Esophagus (tissue), 2 donors: ENCODE data around the gene PTH2. TPM values are rescaled to one million over a fixed set of nuclear protein-coding genes. Genes with fewer than 3 reads are reported as not detected.

Experiments used
- H3K27ac ChIP-seq, 2 donors: one replicate each; pipeline ENCODE4 v1.5.1; 2013; ENCODE audit warnings: low read depth in 2 of 2, mild to moderate bottlenecking in 2 of 2, inconsistent platforms in 1 of 2, low read length in 1 of 2, moderate library complexity in 1 of 2
- H3K27me3 ChIP-seq, 2 donors: one replicate each; pipeline ENCODE4 v1.6.1; 2013; ENCODE audit warnings: low read length in 2 of 2, control low read depth in 1 of 2, mild to moderate bottlenecking in 1 of 2; ENCODE audit not compliant: insufficient read depth in 2 of 2, control insufficient read depth in 1 of 2
- H3K36me3 ChIP-seq, 2 donors: one replicate each; pipeline ENCODE4 v1.6.1; 2013; ENCODE audit warnings: low read length in 1 of 2; ENCODE audit not compliant: control insufficient read depth in 2 of 2, insufficient read depth in 2 of 2
- H3K4me1 ChIP-seq, 2 donors: one replicate each; pipeline ENCODE4 v1.6.1; 2013; ENCODE audit warnings: low read length in 1 of 2; ENCODE audit not compliant: control insufficient read depth in 2 of 2, insufficient read depth in 2 of 2
- H3K4me3 ChIP-seq, 2 donors: one replicate each; pipeline ENCODE4 v1.5.1; 2013; ENCODE audit warnings: low read length in 2 of 2, mild to moderate bottlenecking in 2 of 2, low read depth in 1 of 2, moderate library complexity in 1 of 2
- H3K9me3 ChIP-seq, 2 donors: one replicate each; pipeline ENCODE4 v1.6.1; 2013; ENCODE audit warnings: mild to moderate bottlenecking in 2 of 2, low read depth in 1 of 2, low read length in 1 of 2, moderate library complexity in 1 of 2; ENCODE audit not compliant: control insufficient read depth in 2 of 2, insufficient read depth in 1 of 2
- WGBS, 2 donors: extraction: QIAGEN DNeasy Blood & Tissue Kit; methylation state at CpG; one replicate each; pipeline ENCODE4 v1.1.7; 2013; 5-methylcytosine and 5-hydroxymethylcytosine counted together
- polyA plus RNA-seq, 2 donors: library from polyadenylated mRNA; stranded (reverse); fragments of 200-250 nt; gene quantifications; one replicate each; pipeline ENCODE4 v1.2.3, GENCODE V29; 2013
- donor health status: healthy with polysubstance abuse.
- donor health status: Bipolar disorder and iron deficiency.

The PTH2 gene
- polyA plus RNA-seq, 2 donors: not detected

DNA sequence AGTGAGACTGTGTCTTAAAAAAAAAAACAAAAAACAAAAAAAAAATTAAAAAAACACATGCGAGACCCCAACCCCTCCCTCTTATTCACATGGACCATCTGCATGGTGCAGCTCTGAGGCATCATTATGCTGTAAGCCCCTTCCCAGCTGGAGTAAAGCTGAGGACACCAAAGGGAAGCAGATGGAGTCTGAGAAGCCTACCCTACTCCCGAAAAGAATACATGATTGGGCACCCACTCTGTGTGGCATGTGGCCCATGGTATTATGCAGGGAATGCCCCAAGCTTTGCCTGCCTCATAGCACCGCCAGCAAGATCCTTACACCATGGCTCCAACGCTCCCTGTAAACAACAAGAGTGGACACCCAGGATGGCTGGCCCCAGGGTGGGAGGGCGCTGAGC lies 4.7 kb downstream of the PTH2 start:
- H3K27me3 ChIP-seq: peaks cover 0 to 16% of the 10 kb centered on the region in 2 donors
- no peak overlapping the region for H3K4me3 ChIP-seq
- no peaks in the 10 kb centered on the region for H3K9me3 ChIP-seq
- 77 to 79% methylated on average over 5 of the region's 5 CpGs for WGBS, 2 donors
- no peak overlapping the region for H3K27ac ChIP-seq
- H3K4me1 ChIP-seq: peaks cover 2 to 10% of the 10 kb centered on the region in 2 donors
- no peaks in the 10 kb centered on the region for H3K36me3 ChIP-seq

DNA sequence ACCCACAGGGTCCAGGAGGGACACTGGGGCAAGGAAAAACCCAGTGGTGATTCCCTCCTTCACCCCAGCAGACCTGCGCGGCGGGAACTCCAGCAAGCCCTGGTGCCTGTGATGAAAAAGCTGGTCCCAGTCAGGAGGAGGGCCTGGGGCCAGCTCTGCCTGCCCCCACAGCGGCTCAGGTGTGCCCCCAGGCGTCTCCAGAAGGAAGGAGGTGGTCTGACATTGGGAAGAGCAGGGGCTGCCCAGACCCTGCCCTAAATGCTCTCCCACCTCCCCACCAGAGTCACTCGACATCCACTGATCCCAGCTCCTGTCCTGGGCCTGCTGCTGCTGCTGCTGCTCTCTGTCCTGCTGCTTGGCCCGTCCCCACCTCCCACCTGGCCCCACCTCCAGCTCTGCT lies 6.2 kb downstream of the PTH2 start:
- WGBS, 2 donors: 59 to 62% methylated on average over 7 of the region's 7 CpGs
- Histone ChIP-seq H3K27ac (no peak overlapping the region), H3K9me3 (no peaks in the 10 kb centered on the region), H3K27me3 (peaks cover 0 to 2% of the 10 kb centered on the region in 2 donors), H3K4me1 (peaks cover 0 to 4% of the 10 kb centered on the region in 2 donors), H3K4me3 (no peak overlapping the region), H3K36me3 (no peaks in the 10 kb centered on the region)

DNA sequence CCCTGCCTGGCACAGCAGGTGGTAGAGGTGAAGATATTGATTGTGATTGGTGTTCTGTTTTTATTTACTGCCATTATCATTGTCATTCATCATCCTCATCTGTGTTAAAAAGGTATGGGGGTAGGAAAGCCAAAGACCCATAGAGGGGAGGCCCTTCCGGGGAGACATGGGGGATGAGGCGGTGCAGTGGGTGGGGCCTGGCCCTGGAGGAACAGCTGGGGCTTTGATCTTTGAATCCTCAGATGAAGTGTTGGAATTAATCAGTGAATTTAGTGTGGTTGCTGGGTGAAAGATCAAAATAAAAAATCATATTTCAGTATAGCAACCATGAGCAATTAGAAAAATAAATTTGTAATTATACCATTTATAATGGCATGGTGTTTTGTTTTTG lies 7.4 kb downstream of the PTH2 start:
- WGBS, 2 donors: 75 to 76% methylated on average over 2 of the region's 2 CpGs

GRCh38 chr19:49415102-49415809 lies 8.0 kb downstream of the PTH2 start:
- H3K27ac ChIP-seq: no peak overlapping the region
- H3K36me3 ChIP-seq: no peaks in the 10 kb centered on the region
- H3K4me3 ChIP-seq: no peak overlapping the region
- H3K27me3 ChIP-seq: no peaks in the 10 kb centered on the region
- H3K4me1 ChIP-seq: no peaks in the 10 kb centered on the region
- WGBS, 2 donors: 61% methylated on average over 15 of the region's 15 CpGs
- no peaks in the 10 kb centered on the region for H3K9me3 ChIP-seq

More for the DNA sequence above, 7.4 kb downstream of the PTH2 start:
- no peak overlapping the region for H3K27ac ChIP-seq
- H3K4me3 ChIP-seq: no peak overlapping the region
- H3K4me1 ChIP-seq: no peaks in the 10 kb centered on the region
- no peaks in the 10 kb centered on the region for H3K9me3 ChIP-seq
- H3K27me3 ChIP-seq: no peaks in the 10 kb centered on the region
- H3K36me3 ChIP-seq: no peaks in the 10 kb centered on the region

GRCh38 chr19:49414256-49414655 lies 9.0 kb downstream of the PTH2 start:
- WGBS, 2 donors: 89 to 91% methylated on average over 3 of the region's 3 CpGs
- Histone ChIP-seq H3K4me3 (no peak overlapping the region), H3K27me3 (no peaks in the 10 kb centered on the region), H3K27ac (no peak overlapping the region), H3K9me3 (no peaks in the 10 kb centered on the region), H3K4me1 (no peaks in the 10 kb centered on the region), H3K36me3 (no peaks in the 10 kb centered on the region)

GRCh38 chr19:49413348-49413747 lies 9.9 kb downstream of the PTH2 start:
- Histone ChIP-seq H3K27me3 (no peaks in the 10 kb centered on the region), H3K4me1 (no peaks in the 10 kb centered on the region), H3K36me3 (no peaks in the 10 kb centered on the region), H3K27ac (no peak overlapping the region), H3K4me3 (no peak overlapping the region), H3K9me3 (no peaks in the 10 kb centered on the region)
- WGBS, 2 donors: 68 to 74% methylated on average over 9 of the region's 9 CpGs

DNA sequence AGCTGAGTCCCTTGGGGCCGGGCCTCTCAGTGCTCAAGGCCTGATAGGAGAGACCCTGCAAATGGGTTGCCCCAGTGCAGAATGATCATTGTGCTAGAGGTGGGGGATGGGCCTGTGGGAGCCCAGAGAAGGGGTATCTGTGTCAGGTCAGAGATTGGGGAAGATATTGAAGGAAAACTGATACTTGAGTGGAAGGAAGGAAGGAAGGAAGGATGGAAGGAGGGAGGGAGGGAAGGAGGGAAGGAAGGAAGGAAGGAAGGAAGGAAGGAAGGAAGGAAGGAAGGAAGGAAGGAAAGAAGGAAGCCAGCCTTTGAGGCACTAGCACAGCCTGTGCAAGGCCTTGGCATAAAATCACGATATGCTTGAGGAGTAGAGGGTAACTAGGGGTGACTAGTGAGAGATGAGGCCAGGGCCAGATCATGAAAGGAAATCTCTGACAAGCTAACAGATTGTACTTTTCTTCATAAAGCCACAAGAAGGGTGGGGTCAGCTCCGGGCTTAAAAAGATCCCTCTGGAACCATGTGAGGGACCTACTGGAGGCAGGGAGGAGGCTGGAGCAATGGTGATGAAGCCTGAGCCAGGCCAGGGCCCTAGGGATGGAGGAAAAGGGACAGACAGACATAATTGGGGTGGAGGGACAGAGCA lies 11.4 kb downstream of the PTH2 start:
- no peaks in the 10 kb centered on the region for H3K9me3 ChIP-seq
- WGBS, 2 donors: 74 to 76% methylated on average over 3 of the region's 3 CpGs
- no peak overlapping the region for H3K27ac ChIP-seq
- H3K4me1 ChIP-seq: no peaks in the 10 kb centered on the region
- no peaks in the 10 kb centered on the region for H3K36me3 ChIP-seq
- H3K27me3 ChIP-seq: no peaks in the 10 kb centered on the region
- no peak overlapping the region for H3K4me3 ChIP-seq

- H3K4me1 ChIP-seq: no peaks in the 10 kb centered on the region
- H3K9me3 ChIP-seq: no peaks in the 10 kb centered on the region
- 66 to 70% methylated on average over 5 of the region's 5 CpGs for WGBS, 2 donors
- no peak overlapping the region for H3K4me3 ChIP-seq
- H3K27me3 ChIP-seq: no peaks in the 10 kb centered on the region
- H3K36me3 ChIP-seq: no peaks in the 10 kb centered on the region
- no peak overlapping the region for H3K27ac ChIP-seq
Measured at GRCh38 chr19:49409441-49410029, 13.7 kb downstream of the PTH2 start.

GRCh38 chr19:49408816-49409440 lies 14.3 kb downstream of the PTH2 start:
- Histone ChIP-seq H3K4me3 (no peak overlapping the region), H3K36me3 (no peaks in the 10 kb centered on the region), H3K4me1 (no peaks in the 10 kb centered on the region), H3K27me3 (no peaks in the 10 kb centered on the region), H3K9me3 (no peaks in the 10 kb centered on the region), H3K27ac (no peak overlapping the region)
- WGBS, 2 donors: 71 to 74% methylated on average over 8 of the region's 8 CpGs
